ENCODE results near the gene SLIT3. TPM values are rescaled to one million over a fixed set of nuclear protein-coding genes. Genes with fewer than 3 reads are reported as not detected.

Gene SLIT3
- total RNA-seq, 4 donors from 2014 or later: 6.8 to 23.1 (median 13.3) TPM

DNA sequence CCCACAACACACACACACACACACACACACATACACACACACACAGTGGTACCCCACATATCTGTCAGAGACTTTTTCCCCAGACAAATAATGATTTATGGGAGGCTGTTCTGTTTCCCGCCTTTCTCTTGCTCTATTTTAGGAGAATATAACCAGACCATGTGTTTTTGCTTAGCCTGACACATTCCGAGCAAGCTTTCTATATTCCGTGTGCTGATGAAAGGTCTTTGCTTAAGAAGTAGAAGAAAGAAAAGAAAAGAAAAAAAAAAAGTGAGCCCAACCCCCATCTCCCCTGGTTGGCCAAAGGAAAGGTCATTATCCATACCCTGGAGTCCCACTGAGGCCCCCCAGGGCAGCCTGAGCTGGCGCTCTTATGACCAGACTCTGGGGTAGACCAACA lies 338.6 kb downstream of the SLIT3 start:
- Histone ChIP-seq H3K9me3 (no peaks in the 10 kb centered on the region), H3K27me3 (no peaks in the 10 kb centered on the region), H3K4me3 (no peak overlapping the region), H3K27ac (no peak overlapping the region), H3K36me3 (no peaks in the 10 kb centered on the region), H3K4me1 (no peaks in the 10 kb centered on the region)
- DNase-seq: no peak
- no peak for TF ChIP-seq POLR2A (IDR thresholded peaks at IDR 0.05)
- TF ChIP-seq, protein P1, sequence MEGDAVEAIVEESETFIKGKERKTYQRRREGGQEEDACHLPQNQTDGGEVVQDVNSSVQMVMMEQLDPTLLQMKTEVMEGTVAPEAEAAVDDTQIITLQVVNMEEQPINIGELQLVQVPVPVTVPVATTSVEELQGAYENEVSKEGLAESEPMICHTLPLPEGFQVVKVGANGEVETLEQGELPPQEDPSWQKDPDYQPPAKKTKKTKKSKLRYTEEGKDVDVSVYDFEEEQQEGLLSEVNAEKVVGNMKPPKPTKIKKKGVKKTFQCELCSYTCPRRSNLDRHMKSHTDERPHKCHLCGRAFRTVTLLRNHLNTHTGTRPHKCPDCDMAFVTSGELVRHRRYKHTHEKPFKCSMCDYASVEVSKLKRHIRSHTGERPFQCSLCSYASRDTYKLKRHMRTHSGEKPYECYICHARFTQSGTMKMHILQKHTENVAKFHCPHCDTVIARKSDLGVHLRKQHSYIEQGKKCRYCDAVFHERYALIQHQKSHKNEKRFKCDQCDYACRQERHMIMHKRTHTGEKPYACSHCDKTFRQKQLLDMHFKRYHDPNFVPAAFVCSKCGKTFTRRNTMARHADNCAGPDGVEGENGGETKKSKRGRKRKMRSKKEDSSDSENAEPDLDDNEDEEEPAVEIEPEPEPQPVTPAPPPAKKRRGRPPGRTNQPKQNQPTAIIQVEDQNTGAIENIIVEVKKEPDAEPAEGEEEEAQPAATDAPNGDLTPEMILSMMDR (IDR thresholded peaks at IDR 0.05): no peak

DNA sequence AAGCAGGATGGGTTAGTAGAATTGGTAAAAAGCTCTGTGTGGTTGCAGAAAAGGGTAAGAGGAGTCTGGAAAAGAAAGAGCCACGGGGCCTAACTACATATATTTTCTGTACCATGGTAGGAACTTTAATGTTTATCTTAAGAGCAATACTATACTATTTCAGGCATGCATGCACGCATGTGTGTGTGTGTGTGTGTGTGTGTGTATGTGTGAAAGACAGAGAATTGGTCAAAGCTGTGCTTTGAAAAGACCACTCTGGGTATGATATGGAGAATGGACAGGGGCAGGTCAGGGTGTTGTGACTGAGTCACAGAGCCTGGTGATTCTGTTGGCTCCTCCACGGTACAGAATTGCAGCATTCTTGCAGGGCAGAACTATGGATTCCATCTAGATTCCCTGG lies 339.3 kb downstream of the SLIT3 start:
- Histone ChIP-seq H3K9me3 (no peaks in the 10 kb centered on the region), H3K36me3 (no peaks in the 10 kb centered on the region), H3K4me1 (no peaks in the 10 kb centered on the region), H3K27me3 (no peaks in the 10 kb centered on the region), H3K27ac (no peak overlapping the region), H3K4me3 (no peak overlapping the region)
- no peak for DNase-seq
- no peak for TF ChIP-seq POLR2A (IDR thresholded peaks at IDR 0.05)
- TF ChIP-seq, protein P1 (IDR thresholded peaks at IDR 0.05): no peak

DNA sequence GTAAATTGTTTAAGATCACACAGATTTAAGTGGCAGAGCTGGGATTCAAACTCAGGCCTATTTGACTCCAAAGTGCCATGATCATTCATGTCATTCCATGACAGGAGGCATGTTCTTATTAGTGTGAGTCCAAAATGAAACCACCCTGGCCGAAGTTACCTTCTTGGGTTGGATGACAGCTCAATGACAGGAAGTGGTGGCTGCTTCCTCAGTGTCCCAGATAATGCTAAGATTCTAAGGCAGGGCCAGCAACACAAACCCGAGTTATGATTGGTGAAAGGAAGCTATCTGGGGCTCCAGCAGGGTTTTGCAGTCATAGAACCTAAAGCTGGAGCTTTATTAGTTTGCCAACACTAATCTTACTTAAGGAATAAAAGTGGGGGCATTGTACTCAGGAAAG lies 340.4 kb downstream of the SLIT3 start:
- DNase-seq: no peak
- Histone ChIP-seq H3K9me3 (no peaks in the 10 kb centered on the region), H3K4me3 (no peak overlapping the region), H3K27me3 (no peaks in the 10 kb centered on the region), H3K27ac (no peak overlapping the region), H3K4me1 (no peaks in the 10 kb centered on the region), H3K36me3 (no peaks in the 10 kb centered on the region)
- TF ChIP-seq, protein P1 (IDR thresholded peaks at IDR 0.05): no peak
- TF ChIP-seq POLR2A (IDR thresholded peaks at IDR 0.05): no peak

DNA sequence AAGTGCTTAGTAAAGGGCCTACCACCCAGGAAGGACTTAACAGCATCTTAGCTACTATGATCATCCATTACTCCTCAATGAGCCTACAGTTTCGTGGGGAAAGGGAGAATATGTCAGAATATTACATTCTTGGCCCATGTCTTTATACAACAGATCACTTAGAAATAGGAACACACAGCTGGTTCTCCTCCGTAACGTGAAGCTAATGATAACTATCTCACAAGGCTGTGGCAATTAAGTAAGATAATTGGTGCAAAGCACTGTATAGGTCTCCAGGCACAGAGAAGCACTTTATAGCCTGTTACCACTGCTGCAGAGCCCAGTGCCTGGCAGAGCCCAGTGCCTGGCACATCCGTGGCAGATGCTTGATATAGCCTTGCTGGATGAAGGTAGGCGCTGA lies 347.6 kb downstream of the SLIT3 start:
- Histone ChIP-seq H3K36me3 (no peaks in the 10 kb centered on the region), H3K27me3 (no peaks in the 10 kb centered on the region), H3K9me3 (no peaks in the 10 kb centered on the region), H3K4me1 (no peaks in the 10 kb centered on the region), H3K27ac (no peak overlapping the region), H3K4me3 (no peak overlapping the region)
- no peak for DNase-seq
- no peak for TF ChIP-seq POLR2A (IDR thresholded peaks at IDR 0.05)
- TF ChIP-seq, protein P1 (IDR thresholded peaks at IDR 0.05): no peak

DNA sequence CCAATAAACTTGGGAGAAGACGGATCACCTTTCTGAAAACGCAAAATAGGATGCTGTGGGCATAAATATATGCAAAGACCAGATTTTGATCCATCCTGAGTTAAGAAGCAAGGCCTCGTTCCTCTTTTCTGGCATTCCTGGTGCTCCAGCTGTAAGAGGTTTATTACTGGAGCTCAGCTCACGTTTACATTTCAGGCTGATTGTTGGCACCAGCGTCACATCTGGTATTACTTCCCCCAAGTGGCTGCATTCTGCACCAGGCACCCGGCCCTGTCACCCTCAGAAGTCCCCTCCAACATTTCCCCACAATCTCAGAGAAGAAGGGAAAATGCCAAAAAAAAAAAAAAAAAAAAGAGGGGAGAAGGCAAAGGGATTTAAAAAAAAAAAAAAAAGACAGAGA lies 348.7 kb downstream of the SLIT3 start:
- Histone ChIP-seq H3K27ac (no peak overlapping the region), H3K36me3 (no peaks in the 10 kb centered on the region), H3K9me3 (no peaks in the 10 kb centered on the region), H3K4me3 (no peak overlapping the region), H3K27me3 (no peaks in the 10 kb centered on the region), H3K4me1 (no peaks in the 10 kb centered on the region)
- TF ChIP-seq, protein P1 (IDR thresholded peaks at IDR 0.05): no peak
- TF ChIP-seq POLR2A (IDR thresholded peaks at IDR 0.05): no peak
- DNase-seq: no peak

DNA sequence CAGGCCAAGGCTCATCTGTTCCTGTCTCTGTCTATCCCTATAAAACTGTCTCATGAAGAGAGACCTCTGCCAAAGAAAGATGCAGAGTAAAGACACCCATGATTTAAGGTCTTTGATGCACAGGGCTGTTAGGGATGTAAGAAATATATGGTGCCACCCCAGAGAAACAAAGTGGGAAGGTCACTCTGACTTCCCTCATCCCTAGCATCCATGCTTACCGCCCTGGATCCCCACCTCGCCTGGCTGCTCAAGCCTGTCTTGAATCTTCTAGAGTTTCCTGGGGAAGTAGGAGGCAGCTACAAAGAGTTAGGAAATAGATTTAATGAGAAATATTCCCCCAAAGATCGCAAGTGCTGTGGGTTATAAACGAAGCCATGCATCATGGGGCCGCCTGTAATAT lies 349.2 kb downstream of the SLIT3 start:
- Histone ChIP-seq H3K27me3 (no peaks in the 10 kb centered on the region), H3K9me3 (no peaks in the 10 kb centered on the region), H3K4me3 (no peak overlapping the region), H3K27ac (no peak overlapping the region), H3K36me3 (no peaks in the 10 kb centered on the region), H3K4me1 (no peaks in the 10 kb centered on the region)
- no peak for DNase-seq
- no peak for TF ChIP-seq POLR2A (IDR thresholded peaks at IDR 0.05)
- TF ChIP-seq, protein P1 (IDR thresholded peaks at IDR 0.05): no peak

Data from Peyer's patch (tissue), 4 donors.